ENCODE data around the gene SLC25A26. TPM values are rescaled to one million over a fixed set of nuclear protein-coding genes. Genes with fewer than 3 reads are reported as not detected.

SLC25A26 gene
- total RNA-seq (10 to 100 TPM; 21.6 to 44.2 (median 31.9) TPM), polyA plus RNA-seq (10 to 100 TPM; 12.1 to 19.8 TPM)
- long read RNA-seq, donor 1, partial matches to known transcripts: 11 of 22 reads
- long read RNA-seq, donor 1, other reads (novel, unspliced or antisense): 10 of 22 reads
- long read RNA-seq, donor 2, partial matches to known transcripts: 28 of 44 reads
- long read RNA-seq, donor 2, other reads (novel, unspliced or antisense): 12 of 44 reads
- long read RNA-seq, donor 3, transcript SLC25A26-201 (9 exons, 1,023 nt): major isoform, 9 of 34 reads
- long read RNA-seq, donor 3, partial matches to known transcripts: 16 of 34 reads
- long read RNA-seq, donor 3, other reads (novel, unspliced or antisense): 9 of 34 reads

GRCh38 chr3:66220602-66221377, at the start of gene SLC25A26:
Gene SLC25A26 (plus strand): TSS chr3:66221001. CDS start chr3:66221095, 94 bp downstream.
- Histone ChIP-seq H3K9me3 (no peaks in the 10 kb centered on the region), H3K4me3 (peak within 1 kb of the TSS; percentile 15 to 89 (median 68)), H3K27me3 (peaks cover 0 to 2% (median 0%) of the 10 kb centered on the region in 7 donors), H3K36me3 (peaks cover 0 to 8% (median 0%) of the 10 kb centered on the region in 9 donors), H3K4me1 (peaks cover 0 to 22% (median 14%) of the 10 kb centered on the region in 9 donors), H3K27ac (peak within 1 kb of the TSS in 9 of 10 donors; percentile 37 to 86 (median 73))
- no peak for TF ChIP-seq CTCF (IDR thresholded peaks at IDR 0.05)
- whole genome bisulfite sequencing, 2 donors: 1% methylated on average over 55 to 56 of the region's 56 CpGs
- ATAC-seq (peak; percentile 98 to 99 (median 99)), DNase-seq (peak; percentile 91 to 94)
- intact Hi-C loops (cut with DNase I): loop anchor here in 1 of 10 donors (5.0 kb wide), 1 partner anchor 988 kb away; no protein-coding TSS in a partner anchor

GRCh38 chr3:66172394-66172793, 48.4 kb upstream of the SLC25A26 start:
- 95 to 96% methylated on average over 1 of the region's 1 CpG for WGBS, 2 donors
- no peaks in the 10 kb centered on the region for H3K9me3 ChIP-seq
- H3K4me1 ChIP-seq: peaks cover 0 to 8% (median 0%) of the 10 kb centered on the region in 9 donors
- no peaks in the 10 kb centered on the region for H3K27me3 ChIP-seq
- no peak overlapping the region for H3K27ac ChIP-seq
- no peak for ATAC-seq
- DNase-seq: no peak
- H3K4me3 ChIP-seq: no peak overlapping the region
- H3K36me3 ChIP-seq: no peaks in the 10 kb centered on the region
- TF ChIP-seq CTCF (IDR thresholded peaks at IDR 0.05): no peak
- intact Hi-C loops (cut with DNase I): no loop called here

- DNase-seq (peak in 1 of 2 donors; percentile 39), ATAC-seq (peak; percentile 43 to 88 (median 75))
- WGBS, 2 donors: 59 to 67% methylated on average over 1 of the region's 1 CpG
- intact Hi-C loops (cut with DNase I): no loop called here
- no peak overlapping the region for H3K4me3 ChIP-seq
- peak overlapping the region; percentile 20 to 89 (median 76) for H3K27ac ChIP-seq
- H3K9me3 ChIP-seq: no peaks in the 10 kb centered on the region
- H3K4me1 ChIP-seq: peaks cover 0 to 38% (median 10%) of the 10 kb centered on the region in 9 donors
- H3K27me3 ChIP-seq: no peaks in the 10 kb centered on the region
- TF ChIP-seq CTCF (IDR thresholded peaks at IDR 0.05): peak in 1 of 9 donors; percentile 3
- H3K36me3 ChIP-seq: no peaks in the 10 kb centered on the region
Measured at GRCh38 chr3:66177026-66177425, 43.8 kb upstream of the SLC25A26 start.

- DNase-seq (no peak), ATAC-seq (no peak)
- Histone ChIP-seq H3K27ac (peak overlapping the region in 6 of 10 donors; percentile 52 to 89 (median 81)), H3K27me3 (no peaks in the 10 kb centered on the region), H3K4me3 (no peak overlapping the region), H3K9me3 (no peaks in the 10 kb centered on the region), H3K4me1 (peaks cover 3 to 50% (median 15%) of the 10 kb centered on the region in 9 donors), H3K36me3 (no peaks in the 10 kb centered on the region)
- no peak for TF ChIP-seq CTCF (IDR thresholded peaks at IDR 0.05)
- intact Hi-C loops (cut with DNase I): no loop called here
- 86% methylated on average over 6 of the region's 6 CpGs for WGBS, 2 donors
Measured at GRCh38 chr3:66178206-66178605, 42.6 kb upstream of the SLC25A26 start.

Data from heart right ventricle (tissue), 16 donors.